GM21390 (cell line): ENCODE results near the gene NPAS3.
"Not testable (repeated sequence)": the region's sequence is repeated elsewhere in the genome, so short reads cannot be mapped to it uniquely, and the experiment has no call there.

Experiments
- ATAC-seq: cut with Tn5 transposase; IDR thresholded peaks from one replicate; pipeline ENCODE4 v1.9.1; 2021; ENCODE audit not compliant: unreplicated experiment

The NPAS3 gene

DNA sequence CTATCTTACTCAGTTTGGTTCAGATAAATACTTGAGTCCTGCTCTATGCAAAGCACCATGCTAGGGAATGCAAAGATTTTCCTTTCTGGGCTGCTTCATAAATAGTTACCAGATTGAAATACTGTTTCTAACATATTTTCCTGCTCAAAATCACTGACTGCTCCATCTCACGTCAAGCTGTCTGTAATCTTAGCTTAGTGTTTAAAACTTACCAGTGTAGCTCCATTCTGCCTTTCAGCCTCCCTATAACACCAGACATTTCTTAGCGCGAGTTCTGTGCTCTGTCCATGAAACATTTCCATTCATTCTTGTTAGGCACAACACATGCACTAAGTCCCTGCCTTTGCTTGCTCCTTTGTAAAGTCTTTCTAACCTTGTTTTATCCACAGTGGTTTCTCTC lies 129.4 kb downstream of the NPAS3 start:
- ATAC-seq = no peak

DNA sequence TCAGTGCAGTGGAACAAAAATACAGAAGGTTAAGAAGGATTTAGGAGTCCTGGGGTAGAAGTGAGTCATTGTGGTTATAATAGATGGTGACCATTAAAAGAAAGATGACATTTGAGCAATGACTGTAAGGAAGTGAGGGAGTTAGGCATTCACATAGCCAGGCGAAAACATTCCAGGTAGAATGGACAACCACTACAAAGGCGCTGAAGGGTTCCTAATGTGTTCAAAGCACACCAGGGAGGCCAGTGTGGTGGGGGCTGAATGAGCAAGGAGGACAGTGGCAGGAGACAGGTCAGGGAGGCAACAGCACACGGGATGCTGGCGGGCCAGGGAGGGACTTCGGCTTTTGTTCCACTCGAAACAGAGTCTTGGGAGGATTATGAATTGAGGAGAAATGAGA lies 129.9 kb downstream of the NPAS3 start:
- no peak for ATAC-seq

DNA sequence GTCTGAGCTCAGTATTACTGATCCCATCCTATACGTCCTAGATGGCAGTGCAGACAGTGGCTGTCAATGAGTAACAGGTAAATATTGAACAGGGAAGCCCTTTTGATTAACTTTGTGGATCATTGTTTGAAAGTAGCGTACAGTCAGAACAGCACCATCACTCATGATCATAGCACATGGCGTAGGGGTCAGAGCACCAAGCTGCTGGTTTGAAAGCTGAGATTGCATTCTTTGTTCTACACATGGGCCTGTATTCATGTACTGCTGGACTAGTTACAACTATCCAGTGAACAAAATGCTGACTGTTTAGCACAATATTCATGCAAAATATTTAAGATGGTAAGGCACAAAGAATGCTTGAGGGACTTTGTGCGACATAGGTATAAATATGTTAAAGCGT lies 131.8 kb downstream of the NPAS3 start:
- no peak for ATAC-seq

DNA sequence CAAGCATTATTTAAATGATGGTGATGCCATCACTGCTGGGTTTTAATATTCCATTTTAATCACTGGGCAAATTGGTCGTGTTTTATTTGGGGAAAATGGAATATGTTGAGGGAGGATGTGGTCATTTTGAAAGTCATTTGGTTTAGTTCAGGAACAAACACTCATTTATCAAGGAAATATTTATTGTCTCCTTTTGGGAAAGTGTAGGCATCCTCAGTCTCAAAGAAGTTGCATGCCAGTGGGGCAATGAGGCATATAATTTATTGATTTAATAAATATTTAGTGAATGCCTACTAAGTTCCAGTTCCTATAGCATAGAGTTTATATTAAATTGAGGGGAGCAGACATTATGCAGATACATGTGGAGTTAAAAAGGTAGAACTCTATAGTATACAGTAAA lies 134.3 kb downstream of the NPAS3 start:
- no peak for ATAC-seq

DNA sequence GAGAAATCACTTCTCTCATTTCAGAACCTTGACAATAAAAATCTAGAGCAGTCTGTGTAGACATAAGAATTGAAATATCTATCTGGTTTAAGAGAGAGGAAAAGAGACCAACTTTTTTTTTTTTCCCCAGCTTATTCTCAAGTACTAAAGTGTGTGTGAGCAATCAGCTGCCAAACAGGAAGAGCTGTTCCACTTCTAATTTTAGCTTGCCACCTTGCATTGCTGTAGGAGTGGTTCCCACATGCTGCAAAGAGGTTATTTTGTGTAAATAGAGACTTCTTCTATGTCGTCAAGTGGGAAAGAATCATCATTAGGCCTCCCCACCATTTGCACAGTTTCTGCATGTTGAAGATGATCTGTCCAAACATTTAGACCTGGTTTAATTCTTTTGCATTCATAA lies 142.6 kb downstream of the NPAS3 start:
- ATAC-seq = no peak

DNA sequence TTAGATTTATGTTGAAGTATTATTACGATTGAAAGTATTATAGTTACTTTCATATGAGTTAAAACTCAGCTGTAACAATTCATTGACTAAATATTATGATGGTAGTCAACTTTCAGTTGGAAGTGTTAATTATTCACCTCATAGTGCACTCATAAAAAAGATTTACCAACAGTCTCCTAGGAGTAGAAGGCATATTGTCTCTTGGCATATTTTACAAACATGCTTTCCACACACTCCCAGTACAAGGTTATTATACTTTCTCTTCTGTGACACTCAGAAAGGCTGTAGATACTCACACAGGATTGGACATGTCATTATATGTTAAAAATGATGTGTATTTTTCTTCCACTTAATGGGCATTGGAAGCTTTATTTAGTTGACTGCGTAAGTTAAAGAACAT lies 147.1 kb downstream of the NPAS3 start:
- no peak for ATAC-seq

DNA sequence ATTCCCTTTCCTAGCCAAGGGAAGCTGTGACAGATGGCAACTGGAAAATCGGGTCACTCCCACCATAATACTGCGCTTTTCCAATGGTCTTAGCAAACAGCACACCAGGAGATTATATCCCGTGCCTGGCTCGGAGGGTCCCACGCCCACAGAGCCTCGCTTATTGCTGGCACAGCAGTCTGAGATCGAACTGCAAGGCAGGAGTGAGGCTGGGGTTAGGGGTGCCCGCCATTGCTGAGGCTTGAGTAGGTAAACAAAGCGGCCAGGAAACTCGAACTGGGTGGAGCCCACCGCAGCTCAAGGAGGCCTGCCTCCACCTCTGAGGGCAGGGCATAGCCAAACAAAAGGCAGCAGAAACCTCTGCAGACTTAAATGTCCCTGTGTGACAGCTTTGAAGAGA lies 149.6 kb downstream of the NPAS3 start:
- ATAC-seq = not testable (repeated sequence)

DNA sequence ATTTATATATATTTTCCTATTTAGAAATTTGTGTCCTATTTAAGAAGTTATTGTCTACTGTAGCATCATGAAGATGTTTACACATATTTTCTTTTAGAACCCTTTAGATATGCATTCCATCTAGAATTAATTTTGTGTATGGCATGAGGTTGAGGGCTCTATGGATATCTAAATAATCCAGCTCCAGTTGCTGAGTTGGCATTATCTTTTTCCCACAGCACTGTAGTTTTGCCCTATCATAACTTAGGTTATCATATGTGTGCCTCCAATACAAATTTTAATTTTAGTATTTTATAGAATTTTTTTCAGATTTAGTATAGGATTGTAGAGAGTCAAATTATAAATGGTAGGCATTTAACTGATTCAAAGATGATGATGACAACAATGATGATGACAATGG lies 159.3 kb downstream of the NPAS3 start:
- ATAC-seq = no peak

DNA sequence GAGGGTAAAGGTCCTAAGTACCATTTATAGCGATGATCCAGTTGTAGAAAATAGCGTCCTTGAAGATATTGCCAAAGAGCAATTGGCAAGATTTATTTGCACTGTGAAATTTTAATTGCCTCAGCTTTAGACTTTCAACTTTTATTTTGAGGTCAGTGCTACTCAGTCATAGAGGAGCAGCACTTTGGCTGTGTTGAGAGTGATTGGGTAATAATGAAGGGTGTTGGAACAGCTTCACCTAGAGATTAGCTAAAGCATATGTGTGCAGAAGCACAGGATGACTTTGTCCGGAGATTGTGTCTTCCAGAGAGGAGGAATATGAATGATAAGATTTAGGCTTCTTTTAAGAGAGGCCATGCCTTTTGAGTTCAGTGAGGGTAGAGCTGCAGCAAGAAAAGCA lies 164.8 kb downstream of the NPAS3 start:
- ATAC-seq = no peak

DNA sequence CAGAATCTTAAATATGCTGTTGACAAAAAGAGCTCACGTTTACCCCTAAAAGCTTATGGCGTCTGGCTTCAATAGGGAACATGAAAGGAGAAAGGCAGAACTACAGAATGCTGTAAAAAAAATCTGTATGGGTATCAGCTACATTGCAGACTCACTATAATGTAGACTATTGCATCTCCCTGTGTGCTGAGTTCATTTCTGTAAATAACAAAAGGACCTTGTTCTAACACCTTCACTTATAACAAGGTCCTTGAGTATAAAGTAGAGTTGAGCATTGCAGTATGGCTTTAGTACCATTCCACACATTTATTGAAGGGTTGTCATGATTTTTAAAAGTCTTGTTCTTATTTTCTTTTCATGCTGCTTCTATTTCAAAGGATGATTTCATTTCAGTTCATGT lies 165.3 kb downstream of the NPAS3 start:
- no peak for ATAC-seq

DNA sequence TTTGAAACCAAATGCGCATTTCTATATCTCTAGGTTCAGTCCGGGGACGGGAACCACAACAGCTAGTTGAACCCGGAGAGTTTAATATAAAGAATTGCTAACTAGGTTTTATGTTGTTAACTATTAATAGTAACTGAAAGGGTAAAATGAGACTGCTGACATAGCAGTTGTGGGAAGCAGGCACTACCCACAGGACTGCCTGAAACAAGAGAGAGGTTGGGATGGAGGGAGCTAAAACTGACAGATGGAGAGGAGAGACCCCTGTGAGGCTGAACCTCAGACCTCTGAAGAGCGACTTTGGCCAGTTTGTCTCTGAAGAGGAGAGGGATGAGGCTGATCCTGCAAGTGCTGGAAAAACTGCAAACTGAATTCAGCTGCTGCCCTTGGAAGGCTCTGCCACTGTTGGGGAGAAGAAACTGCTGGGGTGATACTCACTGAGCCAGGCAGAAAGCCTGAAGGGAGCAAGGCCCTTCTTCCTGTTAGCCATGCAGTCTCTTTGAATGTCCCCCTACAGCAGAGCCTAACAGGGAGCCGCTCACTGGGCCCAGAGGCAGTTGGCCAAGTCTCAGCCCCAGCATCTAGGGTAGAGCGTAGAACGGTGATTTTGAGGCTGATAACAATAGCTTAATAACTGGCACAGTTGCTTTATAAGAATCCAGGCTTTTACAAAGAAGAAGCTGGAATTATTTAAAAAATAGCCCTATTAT lies 172.2 kb downstream of the NPAS3 start:
- no peak for ATAC-seq

DNA sequence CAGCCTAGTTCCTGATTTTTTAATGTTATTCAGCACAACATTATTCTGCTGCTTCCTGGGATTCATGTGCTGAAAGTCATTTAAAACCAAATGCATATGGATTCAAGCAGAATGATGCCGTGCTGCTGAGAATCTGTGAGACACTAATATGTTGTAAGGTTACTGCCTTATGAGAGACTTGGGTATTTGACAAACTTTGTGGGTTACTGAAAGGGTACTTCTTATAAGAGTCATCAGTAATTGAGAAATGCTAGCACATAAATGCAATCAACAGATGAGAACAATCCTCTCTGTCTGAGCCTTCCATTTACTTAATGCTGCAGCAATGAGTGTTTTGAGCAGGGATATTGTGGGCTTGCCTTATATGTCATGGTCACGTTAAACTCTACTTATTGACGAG lies 175.7 kb downstream of the NPAS3 start:
- ATAC-seq = no peak

DNA sequence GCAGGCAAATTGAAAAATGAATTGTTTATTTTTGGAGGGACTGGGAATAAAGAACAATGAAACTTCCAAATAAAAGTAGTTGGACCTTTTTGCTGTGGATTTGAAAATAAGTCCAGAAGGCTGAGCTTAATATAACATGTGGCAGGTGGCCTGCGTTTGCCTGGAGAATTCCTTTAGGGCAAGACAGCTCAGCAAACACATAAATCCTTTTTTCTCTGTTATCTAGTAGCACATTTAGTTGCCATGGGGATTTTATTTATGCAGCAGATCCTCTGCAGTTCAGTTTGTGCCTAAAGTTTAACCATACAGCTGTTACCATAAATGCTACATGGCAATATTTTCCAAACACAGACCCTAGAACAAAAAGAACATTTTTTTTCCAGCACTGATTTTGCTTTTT lies 180.0 kb downstream of the NPAS3 start:
- no peak for ATAC-seq

DNA sequence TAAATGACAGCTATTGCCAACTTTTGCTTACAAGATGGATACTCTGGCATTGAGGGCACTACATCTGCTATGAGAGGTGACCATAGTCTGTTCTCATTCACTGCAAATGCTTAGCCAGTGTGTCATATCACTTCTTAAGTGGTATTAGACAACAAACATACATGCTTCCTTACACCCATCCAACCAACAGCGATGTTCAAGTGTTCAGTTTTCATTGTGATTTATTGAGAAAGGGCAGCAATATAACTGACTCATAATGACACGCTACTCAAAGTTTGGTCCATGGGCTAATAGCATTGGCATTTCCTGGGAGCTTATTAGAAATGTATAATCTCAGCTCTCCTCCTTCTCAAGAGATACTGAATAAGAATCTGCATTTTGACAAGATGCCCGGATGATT lies 181.7 kb downstream of the NPAS3 start:
- ATAC-seq = no peak

DNA sequence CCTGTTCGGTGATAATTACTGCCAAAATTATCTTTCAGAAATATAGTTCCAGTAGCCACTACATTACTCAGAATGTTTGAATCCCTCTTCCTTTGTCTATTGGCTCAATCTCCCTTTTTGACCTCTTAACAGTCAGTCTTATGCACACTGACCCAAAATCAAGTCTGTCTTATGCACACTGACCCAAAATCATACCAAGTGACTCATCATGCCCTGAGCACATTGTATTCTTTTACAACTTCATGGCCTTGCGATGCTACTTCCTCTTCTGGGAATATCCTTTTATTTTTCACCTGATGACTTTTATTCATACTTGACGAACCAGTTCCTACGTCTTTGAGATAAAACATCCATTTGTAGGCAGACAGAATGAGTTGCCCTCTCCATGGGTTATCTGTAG lies 182.3 kb downstream of the NPAS3 start:
- ATAC-seq = no peak

DNA sequence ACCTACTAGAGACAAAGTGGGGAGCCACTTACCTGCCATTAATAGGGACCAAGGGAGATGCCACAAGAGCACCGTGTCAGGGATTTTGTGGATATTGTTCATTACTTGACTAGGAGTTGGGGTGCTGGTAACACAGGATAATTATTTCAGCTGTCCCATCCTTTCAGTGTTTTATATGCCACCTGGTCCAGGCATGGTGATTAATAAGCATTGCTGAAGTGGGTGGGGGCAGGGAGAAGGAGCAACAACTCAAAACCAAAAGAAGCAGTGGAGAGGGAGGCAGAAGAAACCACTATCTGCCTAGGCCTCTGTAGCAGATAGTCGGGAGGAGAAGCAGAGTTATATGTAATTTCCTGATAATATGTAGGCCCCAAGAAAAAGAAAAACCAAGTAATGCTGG lies 184.6 kb downstream of the NPAS3 start:
- ATAC-seq = no peak

DNA sequence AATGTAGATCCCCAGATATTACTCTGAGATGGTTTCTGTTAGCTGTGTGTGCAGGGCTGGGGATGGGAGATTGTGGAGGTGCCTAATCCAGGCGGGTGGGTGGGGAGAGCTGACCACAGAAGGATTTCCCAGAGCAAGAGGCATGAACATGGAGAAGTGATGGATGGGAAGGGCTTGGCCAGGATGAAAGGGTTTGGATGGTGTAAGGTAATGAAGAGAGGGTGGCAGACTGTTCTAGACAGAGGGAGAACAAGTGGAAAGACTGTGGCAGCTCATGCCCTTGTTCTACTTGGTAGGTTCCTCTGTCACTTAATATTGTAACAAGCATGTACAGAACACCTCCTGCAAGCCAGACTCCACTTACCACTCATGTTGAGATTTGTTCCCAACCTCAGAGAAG lies 187.8 kb downstream of the NPAS3 start:
- ATAC-seq = no peak

DNA sequence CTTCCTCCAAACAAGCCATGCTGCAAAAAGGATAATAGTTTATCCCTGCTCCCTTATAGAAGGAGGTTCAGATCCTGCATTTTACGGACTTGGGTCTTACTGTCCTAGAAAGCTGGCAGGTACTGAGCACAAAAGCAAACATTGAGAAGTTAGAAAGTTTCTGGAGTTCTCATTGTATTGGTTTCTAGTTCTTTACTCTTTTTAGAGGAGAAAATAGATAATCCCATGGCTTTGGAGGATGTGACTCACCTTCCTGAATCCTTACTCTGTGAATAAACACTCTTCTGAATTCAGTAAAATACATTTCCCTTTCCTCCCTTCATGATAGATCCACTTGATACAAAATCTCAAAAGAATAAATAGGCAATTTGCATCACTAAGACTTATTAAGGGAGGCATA lies 188.9 kb downstream of the NPAS3 start:
- ATAC-seq = no peak

DNA sequence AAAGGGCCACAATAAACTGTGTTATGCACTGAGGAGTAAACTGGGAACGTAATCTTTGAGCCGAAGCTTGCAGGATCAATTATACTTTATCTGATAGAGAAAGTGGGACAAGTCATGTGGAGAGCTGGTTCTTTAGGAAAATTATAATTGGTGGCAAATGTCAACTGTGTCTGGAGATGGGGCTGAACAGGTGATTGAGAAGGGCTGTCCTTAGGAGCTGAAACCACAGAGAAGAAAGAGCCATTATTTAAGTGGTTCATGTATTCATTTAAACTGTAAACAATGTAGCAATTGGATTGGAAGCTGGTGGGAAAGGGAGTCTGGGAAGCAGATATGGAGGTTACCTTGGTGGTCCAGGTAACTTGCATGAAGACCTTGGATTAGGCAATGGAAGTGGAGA lies 193.1 kb downstream of the NPAS3 start:
- ATAC-seq = no peak

DNA sequence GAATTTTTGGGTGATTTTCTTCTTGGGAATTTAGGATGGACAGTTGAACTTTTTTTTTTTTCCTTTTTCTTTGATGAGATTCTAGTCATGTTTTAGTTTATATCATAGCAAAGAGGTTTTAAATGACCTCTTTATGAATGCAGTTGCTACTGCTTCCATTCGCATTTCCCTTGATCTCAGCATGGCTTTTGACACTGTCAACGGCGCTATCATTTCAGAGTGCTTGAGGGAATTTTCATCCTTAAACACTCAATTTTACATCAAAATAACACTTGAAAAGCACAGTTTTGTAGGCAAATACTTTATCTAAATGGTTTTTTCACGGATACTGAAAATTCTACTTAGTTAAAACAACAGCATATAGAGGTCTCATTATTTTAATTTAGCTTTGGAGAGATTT lies 195.5 kb downstream of the NPAS3 start:
- ATAC-seq = no peak

DNA sequence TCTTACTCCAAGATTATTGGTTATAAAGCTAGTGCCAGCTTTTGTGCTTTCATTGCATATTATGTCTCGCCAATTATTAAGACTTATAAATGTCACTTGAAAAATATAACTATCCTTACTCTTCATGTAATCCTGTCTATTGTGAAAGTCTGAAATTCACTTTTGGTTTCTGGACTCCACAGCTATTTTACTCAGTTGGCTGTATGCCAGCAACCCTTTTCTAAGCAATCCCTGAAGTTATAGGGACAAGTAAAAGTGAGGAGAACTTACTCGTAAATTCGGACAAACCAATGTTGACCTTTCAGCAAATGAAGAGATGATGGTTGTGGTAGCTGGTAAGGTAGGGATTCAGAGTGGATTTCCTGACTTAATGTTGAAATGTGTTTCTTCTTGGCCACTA lies 196.3 kb downstream of the NPAS3 start:
- no peak for ATAC-seq

DNA sequence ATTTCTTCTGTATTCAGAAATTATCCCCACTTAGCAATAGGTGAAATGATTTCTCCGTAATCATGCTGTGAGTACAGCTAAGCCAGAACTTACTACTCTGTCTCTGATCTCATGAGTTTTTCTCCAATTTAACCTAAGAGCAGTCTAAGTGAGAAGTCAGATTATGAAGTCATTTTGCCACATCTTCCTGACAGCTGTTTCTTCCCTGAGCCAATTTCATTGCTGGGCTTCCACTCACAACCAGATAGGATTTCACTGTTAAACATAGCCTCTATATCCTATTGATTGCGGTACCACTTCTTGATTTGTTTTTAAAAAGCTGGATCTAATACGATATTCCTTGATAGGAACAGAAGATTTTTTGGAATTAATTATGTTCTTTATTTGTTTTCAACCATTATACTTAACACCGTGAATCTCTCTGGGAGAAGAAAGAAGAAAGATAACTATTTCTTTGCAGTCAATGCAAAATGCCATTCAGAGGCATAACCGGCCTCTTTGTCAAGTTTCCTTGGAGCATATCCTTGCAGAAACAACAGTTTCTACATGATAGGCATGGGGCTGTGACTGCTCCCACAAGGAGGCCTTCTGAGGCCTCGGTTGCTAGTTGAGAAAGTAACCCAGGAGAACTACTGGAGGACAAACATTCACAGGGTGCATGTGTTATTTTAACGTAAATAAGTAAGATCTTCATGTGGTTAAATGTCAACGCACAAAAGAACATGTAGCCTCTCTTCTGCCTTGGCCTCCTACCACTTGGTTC lies 212.2 kb downstream of the NPAS3 start:
- no peak for ATAC-seq

DNA sequence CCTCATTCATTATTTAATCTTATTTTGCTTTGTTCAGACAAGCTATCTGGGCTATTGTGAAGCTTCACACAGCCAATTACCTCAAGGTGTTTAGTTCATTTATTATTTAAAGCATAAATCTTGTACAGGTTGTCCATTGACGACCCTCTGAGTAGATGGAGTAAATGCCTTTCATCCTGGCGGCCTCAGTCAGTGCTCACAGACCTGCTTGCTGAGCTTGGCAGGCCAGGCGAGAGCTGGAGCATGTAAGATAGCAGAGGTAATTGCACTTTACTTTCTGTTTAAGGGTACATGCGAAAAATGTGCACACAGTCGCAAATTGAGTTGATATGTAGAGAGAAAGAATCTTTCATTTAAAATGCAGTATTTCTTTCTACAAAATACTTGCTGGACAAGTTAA lies 224.4 kb downstream of the NPAS3 start:
- no peak for ATAC-seq
